HG02938 (cell line): ENCODE results near the gene COA1.
"Not testable (repeated sequence)": the region's sequence is repeated elsewhere in the genome, so short reads cannot be mapped to it uniquely, and the experiment has no call there.

ENCODE experiments used
- ATAC-seq: cut with Tn5 transposase; IDR thresholded peaks from one replicate; pipeline ENCODE4 v1.9.1; 2021; ENCODE audit warnings: mild to moderate bottlenecking, moderate library complexity; ENCODE audit not compliant: unreplicated experiment

The COA1 gene

GRCh38 chr7:43609097-43609496, 120.2 kb downstream of the COA1 start:
- no peak for ATAC-seq

- ATAC-seq = no peak
Observed at GRCh38 chr7:43604251-43604650, 125.1 kb downstream of the COA1 start.

- no peak for ATAC-seq
Observed at GRCh38 chr7:43602256-43602655, 127.1 kb downstream of the COA1 start.

GRCh38 chr7:43600056-43600455, 129.3 kb downstream of the COA1 start:
- ATAC-seq = no peak

- ATAC-seq = not testable (repeated sequence)
Observed at GRCh38 chr7:43596426-43596825, 132.9 kb downstream of the COA1 start.

- ATAC-seq = no peak
Observed at GRCh38 chr7:43594020-43594419, 135.3 kb downstream of the COA1 start.

- no peak for ATAC-seq
Observed at GRCh38 chr7:43593010-43593409, 136.3 kb downstream of the COA1 start.

GRCh38 chr7:43592326-43592725, 137.0 kb downstream of the COA1 start:
- ATAC-seq = no peak

- ATAC-seq = no peak
Observed at GRCh38 chr7:43591558-43592180, 137.7 kb downstream of the COA1 start.

GRCh38 chr7:43590862-43591557, 138.3 kb downstream of the COA1 start:
- ATAC-seq = peak; percentile 73

GRCh38 chr7:43589728-43590127, 139.6 kb downstream of the COA1 start:
- ATAC-seq = no peak
